T-cell (primary cell): Measurements from ENCODE around the gene MTREX. TPM values are rescaled to one million over a fixed set of nuclear protein-coding genes. Genes with fewer than 3 reads are reported as not detected.

Source experiments
- ATAC-seq, 4 experiments: fragments of 200-7000 bp in 3 of 4; fragments of 150-1000 bp in 1 of 4; cut with Tn5 transposase; replicated peaks in 1 of 4; 1 replicate in 3 of 4; 2 replicates in 1 of 4; pipeline ENCODE4 v1.10.0; 2021; ENCODE audit warnings: moderate library complexity in 3 of 4, mild to moderate bottlenecking in 2 of 4, moderate number of reproducible peaks in 1 of 4
- CTCF ChIA-PET, 2 donors: fragments of 300-600 bp; sonication (Branson Sonifier 250); formaldehyde crosslinking; loops; one replicate each; lab custom pipeline; 2022; ENCODE audit warnings: antibody characterized with exemption in 2 of 2; lab: Charles Lee
- POLR2A ChIA-PET, 2 donors: fragments of 300-600 bp; sonication (Branson Sonifier 250); formaldehyde crosslinking; loops; one replicate each; lab custom pipeline; 2022; ENCODE audit warnings: antibody characterized with exemption in 2 of 2; lab: Charles Lee
- DNase-seq, 35 experiments: peaks; one replicate each; pipeline versions ENCODE4 v3.0.0 to v3.0.0-alpha.2; 2013 to 2023
- H3K27ac ChIP-seq: one replicate; pipeline ENCODE4 v1.5.1; 2013; ENCODE audit warnings: low read length
- H3K27me3 ChIP-seq, 2 experiments: replicated peaks in 1 of 2; 1 replicate in 1 of 2; 2 replicates in 1 of 2; pipeline versions ENCODE4 v1.6.1 to v1.7.0; 2013; ENCODE audit warnings: low read length in 1 of 2, mixed read lengths in 1 of 2; ENCODE audit not compliant: control insufficient read depth in 2 of 2, insufficient read depth in 2 of 2; ENCODE audit errors: extremely low read depth in 1 of 2
- H3K36me3 ChIP-seq, 2 donors: 1 replicate in 1 of 2; 2 replicates in 1 of 2; pipeline versions ENCODE4 v1.6.1 to v1.7.0; 2013; ENCODE audit warnings: low read length in 1 of 2; ENCODE audit not compliant: control insufficient read depth in 2 of 2, insufficient read depth in 1 of 2; ENCODE audit errors: extremely low read depth in 1 of 2
- H3K4me1 ChIP-seq, 2 experiments: 1 replicate in 1 of 2; 2 replicates in 1 of 2; pipeline versions ENCODE4 v1.6.1 to v1.7.0; 2013; ENCODE audit warnings: low read length in 2 of 2, mixed read lengths in 1 of 2; ENCODE audit not compliant: insufficient read depth in 2 of 2, control insufficient read depth in 1 of 2; ENCODE audit errors: extremely low read depth in 1 of 2
- H3K4me3 ChIP-seq, 2 donors: 1 replicate in 1 of 2; 2 replicates in 1 of 2; pipeline versions ENCODE4 v1.5.1 to v1.7.0; 2013; ENCODE audit warnings: mild to moderate bottlenecking in 2 of 2, low read length in 1 of 2, moderate library complexity in 1 of 2; ENCODE audit not compliant: control insufficient read depth in 1 of 2; ENCODE audit errors: extremely low read depth in 1 of 2
- H3K9me3 ChIP-seq: 2 replicates; pipeline ENCODE4 v1.7.0; 2013
- H3K27ac Mint-ChIP-seq, 2 donors: one replicate each; pipeline ENCODE4 v1.8.0; 2020 to 2021; ENCODE audit warnings: mild to moderate bottlenecking in 2 of 2, mixed read lengths in 2 of 2
- H3K27me3 Mint-ChIP-seq, 2 donors: one replicate each; pipeline ENCODE4 v1.8.0; 2021 to 2022; ENCODE audit warnings: mixed read lengths in 2 of 2
- H3K36me3 Mint-ChIP-seq: one replicate; pipeline ENCODE4 v1.8.0; 2021; ENCODE audit warnings: mixed read lengths
- H3K4me1 Mint-ChIP-seq, 3 donors: one replicate each; pipeline ENCODE4 v1.8.0; 2020 to 2022; ENCODE audit warnings: mixed read lengths in 3 of 3, mild to moderate bottlenecking in 1 of 3
- H3K4me3 Mint-ChIP-seq, 3 donors: one replicate each; pipeline ENCODE4 v1.8.0; 2020 to 2022; ENCODE audit warnings: mild to moderate bottlenecking in 3 of 3, mixed read lengths in 3 of 3, moderate library complexity in 3 of 3
- H3K9me3 Mint-ChIP-seq, 3 donors: one replicate each; pipeline ENCODE4 v1.8.0; 2020 to 2022; ENCODE audit warnings: mixed read lengths in 3 of 3
- WGBS: methylation state at CpG from one replicate; pipeline ENCODE4 v1.1.5; 2013; ENCODE audit warnings: missing lambda C conversion rate; ENCODE audit not compliant: insufficient coverage; 5-methylcytosine and 5-hydroxymethylcytosine counted together
- total RNA-seq, 35 experiments: library from RNA in 6 of 35; stranded (reverse) in 6 of 35; fragments of 120-200 nt in 1 of 35; gene quantifications; one replicate each; pipeline versions ENCODE4 v1.2.1 to v1.2.4 and lab custom pipeline; 2013 to 2026

Gene MTREX
- total RNA-seq, 5 donors from 2014 or later (not counting 1 experiment from before 2014, with no cell fraction given) = 60.2 to 75.1 (median 62.0) TPM

DNA sequence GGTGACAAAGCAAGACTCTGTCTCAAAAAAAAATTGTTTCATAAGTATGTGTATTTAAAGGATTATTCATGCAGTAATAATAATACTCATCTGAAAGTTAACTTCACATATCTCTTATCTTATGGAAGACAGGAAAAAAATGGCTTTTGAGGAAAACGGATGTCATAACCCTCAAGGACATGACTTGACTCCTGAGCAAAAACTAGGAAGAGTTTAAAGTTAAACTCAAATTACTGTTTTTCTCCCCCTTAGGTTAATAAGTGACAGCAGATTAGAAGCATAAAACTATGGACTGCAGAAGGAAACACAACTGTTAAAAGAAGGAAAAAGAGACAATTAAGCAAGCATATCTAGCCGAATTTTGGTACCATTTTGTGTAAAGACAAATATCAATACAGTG is 16.8 kb upstream of the MTREX start:
- no peaks in the 10 kb centered on the region for H3K9me3 ChIP-seq
- no peak for ATAC-seq
- no peaks in the 10 kb centered on the region for H3K9me3 Mint-ChIP-seq
- no peak overlapping the region for H3K4me3 ChIP-seq
- peaks cover 8 to 72% of the 10 kb centered on the region in 2 donors for H3K36me3 ChIP-seq
- POLR2A ChIA-PET = no interaction called here
- H3K27me3 Mint-ChIP-seq = no peaks in the 10 kb centered on the region
- no peak overlapping the region for H3K27ac Mint-ChIP-seq
- H3K36me3 Mint-ChIP-seq = peaks cover 69% of the 10 kb centered on the region
- H3K27me3 ChIP-seq = no peaks in the 10 kb centered on the region
- CTCF ChIA-PET = no interaction called here
- WGBS = no CpG with 5 or more reads among the region's 2 CpGs
- H3K27ac ChIP-seq = no peak overlapping the region
- no peaks in the 10 kb centered on the region for H3K4me1 ChIP-seq
- no peak overlapping the region for H3K4me3 Mint-ChIP-seq
- no peak for DNase-seq
- no peaks in the 10 kb centered on the region for H3K4me1 Mint-ChIP-seq

DNA sequence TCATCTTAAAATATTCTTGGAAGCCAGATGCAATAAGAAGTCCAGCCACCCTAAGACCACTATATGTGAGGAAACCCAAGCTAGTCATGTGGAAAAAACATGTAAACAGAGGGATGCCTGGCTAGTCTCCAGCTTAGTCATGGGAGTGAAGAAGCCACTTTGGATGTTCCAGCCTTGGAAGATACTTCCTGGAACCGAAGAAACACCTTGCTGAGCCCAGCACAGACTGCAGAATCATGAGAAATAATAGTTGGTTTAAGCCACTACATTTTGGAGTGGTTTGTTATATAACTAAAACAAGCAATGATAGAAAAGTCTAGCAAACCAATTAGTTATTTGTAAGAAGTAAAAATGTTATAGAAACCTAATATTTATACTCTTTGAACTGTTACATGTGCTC is 12.9 kb upstream of the MTREX start:
- H3K4me1 ChIP-seq = no peaks in the 10 kb centered on the region
- no peak for DNase-seq
- CTCF ChIA-PET = no interaction called here
- no peak overlapping the region for H3K4me3 ChIP-seq
- Mint-ChIP-seq H3K4me1 (peaks cover 0 to 11% (median 0%) of the 10 kb centered on the region in 3 donors), H3K36me3 (peaks cover 66% of the 10 kb centered on the region), H3K4me3 (no peak overlapping the region), H3K27ac (no peak overlapping the region), H3K27me3 (no peaks in the 10 kb centered on the region), H3K9me3 (no peaks in the 10 kb centered on the region)
- peaks cover 8 to 56% of the 10 kb centered on the region in 2 donors for H3K36me3 ChIP-seq
- POLR2A ChIA-PET = no interaction called here
- 100% methylated on average over 1 of the region's 1 CpG for WGBS
- H3K27ac ChIP-seq = no peak overlapping the region
- no peaks in the 10 kb centered on the region for H3K27me3 ChIP-seq
- no peak for ATAC-seq
- no peaks in the 10 kb centered on the region for H3K9me3 ChIP-seq

DNA sequence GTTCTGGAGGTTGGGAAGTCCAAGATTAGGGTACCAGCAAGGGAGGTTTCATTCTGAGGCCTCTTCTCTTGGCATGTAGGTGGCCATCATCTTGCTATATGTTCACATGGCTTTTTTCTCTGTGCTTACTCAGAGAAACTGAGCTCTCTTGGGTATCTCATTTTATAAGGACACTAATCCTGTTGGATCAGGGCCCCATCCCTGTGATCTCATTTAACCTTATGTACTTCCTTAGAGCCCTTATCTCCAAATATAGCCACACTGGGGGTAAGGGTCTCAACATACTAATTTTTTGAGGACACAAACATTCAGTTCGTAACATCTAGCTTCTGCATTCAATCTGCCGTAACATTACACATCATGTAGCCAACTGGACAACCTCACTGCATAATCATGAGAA is 6.9 kb upstream of the MTREX start:
- Histone ChIP-seq H3K9me3 (no peaks in the 10 kb centered on the region), H3K36me3 (peaks cover 0 to 11% of the 10 kb centered on the region in 2 donors), H3K27me3 (no peaks in the 10 kb centered on the region), H3K4me3 (no peak overlapping the region), H3K4me1 (peaks cover 2 to 11% of the 10 kb centered on the region in 2 experiments), H3K27ac (no peak overlapping the region)
- H3K27me3 Mint-ChIP-seq = no peaks in the 10 kb centered on the region
- no peaks in the 10 kb centered on the region for H3K9me3 Mint-ChIP-seq
- ATAC-seq (no peak), DNase-seq (no peak)
- H3K36me3 Mint-ChIP-seq = peaks cover 37% of the 10 kb centered on the region
- WGBS = no CpG with 5 or more reads among the region's 2 CpGs
- H3K27ac Mint-ChIP-seq = no peak overlapping the region
- H3K4me3 Mint-ChIP-seq = no peak overlapping the region
- POLR2A ChIA-PET = no interaction called here
- CTCF ChIA-PET = interaction anchor here in 1 of 2 donors (0.7 kb wide), 1 partner anchor 1937 kb away, joined by 5 read pairs; no protein-coding TSS in a partner anchor
- H3K4me1 Mint-ChIP-seq = peaks cover 17 to 28% (median 20%) of the 10 kb centered on the region in 3 donors

DNA sequence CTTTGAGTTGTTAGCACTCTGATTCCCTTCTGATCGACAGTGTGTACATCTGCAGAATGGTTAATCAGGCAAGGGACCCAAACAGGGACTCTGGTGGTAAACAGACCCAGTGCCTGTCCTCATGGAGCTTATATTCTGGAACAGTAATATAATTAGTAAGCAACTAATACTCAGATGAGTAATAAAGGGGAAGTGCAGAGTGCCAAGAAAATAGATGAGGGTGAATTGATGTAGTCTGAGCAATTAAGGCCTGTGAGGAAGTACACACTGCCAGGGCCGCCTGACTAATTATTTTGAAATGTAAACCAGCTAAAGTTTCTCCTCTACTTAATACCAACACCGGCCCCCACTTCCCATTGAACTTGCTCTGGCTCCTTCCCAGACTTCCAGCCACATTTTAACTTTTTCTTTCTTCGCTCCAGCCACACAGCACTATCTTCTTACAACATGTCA is 4.5 kb upstream of the MTREX start:
- peaks cover 15 to 22% of the 10 kb centered on the region in 2 experiments for H3K4me1 ChIP-seq
- Mint-ChIP-seq H3K9me3 (no peaks in the 10 kb centered on the region), H3K27ac (no peak overlapping the region), H3K4me3 (no peak overlapping the region), H3K4me1 (peaks cover 17 to 24% (median 20%) of the 10 kb centered on the region in 3 donors), H3K27me3 (no peaks in the 10 kb centered on the region), H3K36me3 (peaks cover 27% of the 10 kb centered on the region)
- POLR2A ChIA-PET = interaction anchor here (0.6 kb wide), 2 partner anchors 34 to 89 kb away, joined by 3 to 4 read pairs; no protein-coding TSS in a partner anchor
- CTCF ChIA-PET = interaction anchor here (0.6 to 0.9 kb wide), 3 partner anchors 27 to 402 kb away, joined by 3 read pairs; no protein-coding TSS in a partner anchor
- no peak overlapping the region for H3K4me3 ChIP-seq
- H3K9me3 ChIP-seq = no peaks in the 10 kb centered on the region
- WGBS = 83% methylated on average over 3 of the region's 4 CpGs
- peaks cover 0 to 5% of the 10 kb centered on the region in 2 donors for H3K36me3 ChIP-seq
- DNase-seq = no peak
- no peaks in the 10 kb centered on the region for H3K27me3 ChIP-seq
- no peak for ATAC-seq
- no peak overlapping the region for H3K27ac ChIP-seq

DNA sequence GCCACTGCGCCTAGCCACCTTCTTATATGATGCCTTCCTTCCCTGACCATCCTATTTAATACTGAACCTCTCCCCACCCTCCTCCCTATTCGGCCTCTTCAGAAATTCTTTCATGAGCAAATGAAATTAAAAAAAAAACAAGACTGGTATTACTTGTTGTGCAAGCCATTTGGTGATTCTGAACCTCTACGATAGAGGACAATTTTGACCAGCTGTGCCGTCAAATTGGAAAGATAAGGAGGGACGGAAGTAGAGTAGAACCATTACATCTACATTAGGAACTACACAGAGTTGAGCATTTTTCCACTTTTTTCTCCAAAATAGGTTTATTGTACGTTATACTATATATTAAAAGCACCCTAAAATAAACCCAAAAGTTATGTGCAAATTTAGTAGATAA is 3.2 kb upstream of the MTREX start:
- H3K4me1 ChIP-seq = peaks cover 15 to 34% of the 10 kb centered on the region in 2 experiments
- DNase-seq (no peak), ATAC-seq (no peak)
- no peaks in the 10 kb centered on the region for H3K27me3 ChIP-seq
- Mint-ChIP-seq H3K27me3 (no peaks in the 10 kb centered on the region), H3K36me3 (peaks cover 21% of the 10 kb centered on the region), H3K4me3 (no peak overlapping the region), H3K27ac (no peak overlapping the region), H3K4me1 (peaks cover 17 to 20% (median 18%) of the 10 kb centered on the region in 3 donors), H3K9me3 (no peaks in the 10 kb centered on the region)
- peaks cover 0 to 5% of the 10 kb centered on the region in 2 donors for H3K36me3 ChIP-seq
- no peak overlapping the region for H3K27ac ChIP-seq
- ChIA-PET POLR2A (interaction anchor here in 1 of 2 donors (0.5 kb wide), 1 partner anchor 1284 kb away, joined by 3 read pairs; no protein-coding TSS in a partner anchor), CTCF (interaction anchor here in 1 of 2 donors (0.6 kb wide), 1 partner anchor 979 kb away, joined by 6 read pairs; no protein-coding TSS in a partner anchor)
- no peak overlapping the region for H3K4me3 ChIP-seq
- WGBS = no CpG with 5 or more reads among the region's 6 CpGs
- no peaks in the 10 kb centered on the region for H3K9me3 ChIP-seq

DNA sequence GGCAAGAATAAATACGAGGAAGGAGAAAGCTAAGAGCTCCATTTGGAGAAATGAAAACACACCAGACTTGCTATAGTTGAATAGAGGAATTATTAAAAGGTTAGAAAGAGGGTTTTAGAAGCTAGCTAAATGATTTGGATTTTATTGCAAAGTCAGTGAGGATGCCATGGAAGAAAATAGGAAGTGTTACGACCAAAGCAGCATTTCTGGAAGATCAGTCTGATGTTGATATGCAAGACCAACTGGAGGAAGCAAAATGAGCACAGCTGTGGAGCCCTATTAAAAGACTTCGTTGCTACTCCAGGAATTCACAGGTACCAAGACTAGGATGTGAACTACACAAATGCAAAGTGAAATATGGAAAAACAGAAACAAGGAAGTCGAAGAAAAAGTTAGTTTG is 2.4 kb upstream of the MTREX start:
- 88% methylated on average over 4 of the region's 4 CpGs for WGBS
- no peak overlapping the region for H3K27ac ChIP-seq
- Mint-ChIP-seq H3K27me3 (no peaks in the 10 kb centered on the region), H3K27ac (no peak overlapping the region), H3K9me3 (no peaks in the 10 kb centered on the region), H3K4me3 (no peak overlapping the region), H3K36me3 (peaks cover 19% of the 10 kb centered on the region), H3K4me1 (peaks cover 17 to 20% (median 19%) of the 10 kb centered on the region in 3 donors)
- H3K27me3 ChIP-seq = no peaks in the 10 kb centered on the region
- DNase-seq = no peak
- ATAC-seq = no peak
- ChIA-PET CTCF (interaction anchor here in 1 of 2 donors (1.0 kb wide), 1 partner anchor 19 kb away, joined by 3 read pairs; no protein-coding TSS in a partner anchor), POLR2A (interaction anchor here in 1 of 2 donors (0.5 kb wide), 1 partner anchor 1284 kb away, joined by 3 read pairs; no protein-coding TSS in a partner anchor)
- no peak overlapping the region for H3K4me3 ChIP-seq
- peaks cover 19 to 38% of the 10 kb centered on the region in 2 experiments for H3K4me1 ChIP-seq
- peaks cover 0 to 5% of the 10 kb centered on the region in 2 donors for H3K36me3 ChIP-seq
- no peaks in the 10 kb centered on the region for H3K9me3 ChIP-seq
